ENCODE measurements around the gene NYAP2.

Gene NYAP2

GRCh38 chr2:225429717-225430116 is 30.2 kb downstream of the NYAP2 start:
- DNase-seq (ENCODE audit: low read depth), result no peak

- DNase-seq (ENCODE audit: low read depth), result no peak
Observed at GRCh38 chr2:225431105-225431863, 31.8 kb downstream of the NYAP2 start.

- no peak for DNase-seq (ENCODE audit: low read depth)
Observed at GRCh38 chr2:225434014-225434413, 34.5 kb downstream of the NYAP2 start.

GRCh38 chr2:225437319-225437718 is 37.8 kb downstream of the NYAP2 start:
- no peak for DNase-seq (ENCODE audit: low read depth)

GRCh38 chr2:225438248-225438647 is 38.7 kb downstream of the NYAP2 start:
- DNase-seq (ENCODE audit: low read depth), result no peak

GRCh38 chr2:225452677-225453076 is 53.2 kb downstream of the NYAP2 start:
- DNase-seq (ENCODE audit: low read depth), result no peak

GRCh38 chr2:225454412-225454811 is 54.9 kb downstream of the NYAP2 start:
- DNase-seq (ENCODE audit: low read depth), result no peak

- DNase-seq (ENCODE audit: low read depth), result no peak
Observed at GRCh38 chr2:225456619-225457260, 57.2 kb downstream of the NYAP2 start.

GRCh38 chr2:225457482-225457881 is 58.0 kb downstream of the NYAP2 start:
- DNase-seq (ENCODE audit: low read depth), result no peak

- no peak for DNase-seq (ENCODE audit: low read depth)
Observed at GRCh38 chr2:225458431-225459117, 59.1 kb downstream of the NYAP2 start.

- no peak for DNase-seq (ENCODE audit: low read depth)
Observed at GRCh38 chr2:225462417-225462816, 62.9 kb downstream of the NYAP2 start.

GRCh38 chr2:225462945-225463344 is 63.4 kb downstream of the NYAP2 start:
- DNase-seq (ENCODE audit: low read depth), result no peak

- no peak for DNase-seq (ENCODE audit: low read depth)
Observed at GRCh38 chr2:225463449-225463848, 63.9 kb downstream of the NYAP2 start.

GRCh38 chr2:225464346-225465025 is 65.0 kb downstream of the NYAP2 start:
- no peak for DNase-seq (ENCODE audit: low read depth)

GRCh38 chr2:225465827-225466226 is 66.3 kb downstream of the NYAP2 start:
- no peak for DNase-seq (ENCODE audit: low read depth)

- DNase-seq (ENCODE audit: low read depth), result no peak
Observed at GRCh38 chr2:225466891-225467604, 67.5 kb downstream of the NYAP2 start.

- no peak for DNase-seq (ENCODE audit: low read depth)
Observed at GRCh38 chr2:225468131-225468530, 68.6 kb downstream of the NYAP2 start.

- DNase-seq (ENCODE audit: low read depth), result no peak
Observed at GRCh38 chr2:225471039-225471438, 71.5 kb downstream of the NYAP2 start.

- DNase-seq (ENCODE audit: low read depth), result no peak
Observed at GRCh38 chr2:225471482-225471881, 72.0 kb downstream of the NYAP2 start.

- DNase-seq (ENCODE audit: low read depth), result no peak
Observed at GRCh38 chr2:225472161-225472560, 72.7 kb downstream of the NYAP2 start.

GRCh38 chr2:225479386-225479785 is 79.9 kb downstream of the NYAP2 start:
- DNase-seq (ENCODE audit: low read depth), result no peak

- no peak for DNase-seq (ENCODE audit: low read depth)
Observed at GRCh38 chr2:225484751-225485150, 85.2 kb downstream of the NYAP2 start.

Measured in T-helper 22 cell (primary cell).